22Rv1 (cell line): Measurements from ENCODE around the gene PREX1.

Experiments
- ZFX ChIP-seq: fragments of 450-650 bp; IDR thresholded peaks from 2 replicates; pipeline ENCODE4 v1.6.1; 2017; ENCODE audit warnings: antibody characterized with exemption, borderline replicate concordance
- TF ChIP-seq, protein P1 (sequence below): fragments of 450-650 bp; IDR thresholded peaks from 2 replicates; pipeline ENCODE4 v1.5.1; 2017; ENCODE audit warnings: mild to moderate bottlenecking

DNA sequence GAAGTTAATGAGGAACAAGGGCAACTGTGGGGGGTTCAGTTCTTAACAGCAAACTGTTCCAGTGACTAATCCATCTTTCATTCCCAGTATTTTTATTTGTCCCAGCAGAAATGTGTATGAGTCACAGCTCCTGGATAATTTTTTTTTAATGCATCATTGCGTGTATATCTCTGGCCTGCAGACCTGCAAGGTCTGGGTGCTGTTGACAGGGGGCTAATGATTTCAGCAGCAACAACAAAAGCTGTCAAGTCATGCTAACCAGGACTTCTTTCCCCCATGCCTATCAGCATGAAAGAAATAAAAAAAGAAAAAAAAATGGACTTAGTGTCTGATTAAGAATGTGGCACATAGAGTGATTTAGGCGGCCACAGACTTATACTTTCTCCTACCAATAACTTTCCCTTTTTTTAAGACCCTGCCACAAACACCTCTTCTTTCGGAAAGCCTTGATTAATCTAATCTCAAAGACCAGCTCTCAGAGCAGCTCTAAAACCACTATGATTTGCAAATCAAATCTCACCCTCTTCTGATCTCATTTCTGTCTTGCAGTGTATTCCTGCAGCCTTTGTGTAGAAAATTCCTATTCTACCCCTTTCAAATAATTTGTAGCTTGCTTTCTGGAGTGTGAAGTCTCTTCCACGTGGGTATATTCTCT is 14.2 kb upstream of the PREX1 start:
- TF ChIP-seq, protein P1, sequence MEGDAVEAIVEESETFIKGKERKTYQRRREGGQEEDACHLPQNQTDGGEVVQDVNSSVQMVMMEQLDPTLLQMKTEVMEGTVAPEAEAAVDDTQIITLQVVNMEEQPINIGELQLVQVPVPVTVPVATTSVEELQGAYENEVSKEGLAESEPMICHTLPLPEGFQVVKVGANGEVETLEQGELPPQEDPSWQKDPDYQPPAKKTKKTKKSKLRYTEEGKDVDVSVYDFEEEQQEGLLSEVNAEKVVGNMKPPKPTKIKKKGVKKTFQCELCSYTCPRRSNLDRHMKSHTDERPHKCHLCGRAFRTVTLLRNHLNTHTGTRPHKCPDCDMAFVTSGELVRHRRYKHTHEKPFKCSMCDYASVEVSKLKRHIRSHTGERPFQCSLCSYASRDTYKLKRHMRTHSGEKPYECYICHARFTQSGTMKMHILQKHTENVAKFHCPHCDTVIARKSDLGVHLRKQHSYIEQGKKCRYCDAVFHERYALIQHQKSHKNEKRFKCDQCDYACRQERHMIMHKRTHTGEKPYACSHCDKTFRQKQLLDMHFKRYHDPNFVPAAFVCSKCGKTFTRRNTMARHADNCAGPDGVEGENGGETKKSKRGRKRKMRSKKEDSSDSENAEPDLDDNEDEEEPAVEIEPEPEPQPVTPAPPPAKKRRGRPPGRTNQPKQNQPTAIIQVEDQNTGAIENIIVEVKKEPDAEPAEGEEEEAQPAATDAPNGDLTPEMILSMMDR: no peak
- TF ChIP-seq ZFX: no peak
